Endodermal cell (in vitro differentiated cells): ENCODE results near the gene TOM1L1. TPM values are rescaled to one million over a fixed set of nuclear protein-coding genes. Genes with fewer than 3 reads are reported as not detected.

Experiments used
- DNase-seq: peaks from one replicate; pipeline ENCODE4 v3.0.0-alpha.2; 2017
- H3K27ac ChIP-seq: 2 replicates; pipeline ENCODE4 v1.5.1; 2013; ENCODE audit warnings: mild to moderate bottlenecking, low read depth, low read length, moderate library complexity
- H3K27me3 ChIP-seq: 2 replicates; pipeline ENCODE4 v1.6.1; 2013; ENCODE audit warnings: mild to moderate bottlenecking, low read length, moderate library complexity; ENCODE audit not compliant: insufficient read depth, control insufficient read depth, poor library complexity, severe bottlenecking
- H3K36me3 ChIP-seq: 2 replicates; pipeline ENCODE4 v1.7.0; 2013; ENCODE audit warnings: mild to moderate bottlenecking, low read length, moderate library complexity; ENCODE audit not compliant: control insufficient read depth, insufficient read depth
- H3K4me1 ChIP-seq: one replicate; pipeline ENCODE4 v1.7.0; 2013; ENCODE audit warnings: low read length; ENCODE audit not compliant: control insufficient read depth, insufficient read depth
- H3K4me3 ChIP-seq: 2 replicates; pipeline ENCODE4 v1.5.1; 2013; ENCODE audit warnings: mild to moderate bottlenecking, low read length, moderate library complexity
- H3K9ac ChIP-seq: 2 replicates; pipeline ENCODE4 v1.6.1; 2013; ENCODE audit warnings: mild to moderate bottlenecking, low read length, moderate library complexity; ENCODE audit not compliant: poor library complexity, severe bottlenecking; ENCODE audit errors: extremely low read depth
- H3K9me3 ChIP-seq: 2 replicates; pipeline ENCODE4 v1.6.1; 2013; ENCODE audit warnings: mild to moderate bottlenecking, low read length, moderate library complexity; ENCODE audit not compliant: control insufficient read depth
- H3K27ac Mint-ChIP-seq: 2 replicates; pipeline ENCODE4 v1.8.0; 2020; ENCODE audit warnings: mixed read lengths
- H3K27me3 Mint-ChIP-seq: 2 replicates; pipeline ENCODE4 v1.8.0; 2021; ENCODE audit warnings: mild to moderate bottlenecking, mixed read lengths; ENCODE audit not compliant: insufficient read depth
- H3K36me3 Mint-ChIP-seq: 2 replicates; pipeline ENCODE4 v1.8.0; 2020; ENCODE audit warnings: low read depth, mixed read lengths
- H3K4me1 Mint-ChIP-seq: 2 replicates; pipeline ENCODE4 v1.8.0; 2020; ENCODE audit warnings: mixed read lengths
- H3K4me3 Mint-ChIP-seq: 2 replicates; pipeline ENCODE4 v1.8.0; 2020; ENCODE audit warnings: mild to moderate bottlenecking, moderate library complexity, mixed read lengths
- H3K9me3 Mint-ChIP-seq: 2 replicates; pipeline ENCODE4 v1.8.0; 2020; ENCODE audit warnings: mild to moderate bottlenecking, mixed read lengths
- WGBS, 2 experiments: methylation state at CpG; one replicate each; pipeline versions ENCODE4 v1.1.5 to v1.1.7; 2013; ENCODE audit warnings: missing lambda C conversion rate in 2 of 2, mixed read lengths in 1 of 2; ENCODE audit not compliant: insufficient coverage in 1 of 2, insufficient read length in 1 of 2; 5-methylcytosine and 5-hydroxymethylcytosine counted together
- total RNA-seq, 2 donors: library from RNA; stranded (reverse); fragmentation: NEBNext Ultra II Directional in 1 of 2; extraction: Animal tissue kit (Norgen Biotek cat#: 25700) in 1 of 2; gene quantifications; 2 replicates in 1 of 2; 3 replicates in 1 of 2; pipeline ENCODE4 v1.2.1, GENCODE V29; 2021
- TF ChIP-seq, protein P1 (sequence below): fragments of 200-600 bp; sonication (generic); conservative IDR thresholded peaks from 2 replicates; pipeline ENCODE4 v1.5.0; 2021; ENCODE audit warnings: antibody characterized with exemption, mild to moderate bottlenecking

Gene TOM1L1
- total RNA-seq, 2 donors from 2014 or later, result 54.9 to 55.6 TPM

DNA sequence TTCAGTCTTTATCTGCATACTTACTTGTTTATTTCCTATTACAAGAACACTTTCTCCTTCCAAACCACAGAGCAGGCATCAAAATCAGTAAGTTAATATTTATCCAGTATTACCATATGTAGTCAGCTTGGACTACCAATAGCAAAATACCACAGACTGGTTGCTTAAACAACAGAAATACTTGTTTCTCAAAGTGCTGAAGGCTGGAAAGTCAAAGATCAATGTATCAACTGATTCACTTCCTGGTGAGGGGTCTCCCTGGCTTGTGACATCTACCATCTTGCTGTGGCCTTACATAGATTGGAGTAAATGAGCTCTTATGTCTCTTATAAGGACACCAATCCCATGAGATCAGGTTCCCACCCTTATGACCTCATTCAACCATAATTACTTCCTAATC, 70.5 kb downstream of the TOM1L1 start:
- peaks cover 5% of the 10 kb centered on the region for H3K36me3 ChIP-seq
- DNase-seq, result no peak
- H3K4me3 ChIP-seq, result no peak overlapping the region
- TF ChIP-seq, protein P1, sequence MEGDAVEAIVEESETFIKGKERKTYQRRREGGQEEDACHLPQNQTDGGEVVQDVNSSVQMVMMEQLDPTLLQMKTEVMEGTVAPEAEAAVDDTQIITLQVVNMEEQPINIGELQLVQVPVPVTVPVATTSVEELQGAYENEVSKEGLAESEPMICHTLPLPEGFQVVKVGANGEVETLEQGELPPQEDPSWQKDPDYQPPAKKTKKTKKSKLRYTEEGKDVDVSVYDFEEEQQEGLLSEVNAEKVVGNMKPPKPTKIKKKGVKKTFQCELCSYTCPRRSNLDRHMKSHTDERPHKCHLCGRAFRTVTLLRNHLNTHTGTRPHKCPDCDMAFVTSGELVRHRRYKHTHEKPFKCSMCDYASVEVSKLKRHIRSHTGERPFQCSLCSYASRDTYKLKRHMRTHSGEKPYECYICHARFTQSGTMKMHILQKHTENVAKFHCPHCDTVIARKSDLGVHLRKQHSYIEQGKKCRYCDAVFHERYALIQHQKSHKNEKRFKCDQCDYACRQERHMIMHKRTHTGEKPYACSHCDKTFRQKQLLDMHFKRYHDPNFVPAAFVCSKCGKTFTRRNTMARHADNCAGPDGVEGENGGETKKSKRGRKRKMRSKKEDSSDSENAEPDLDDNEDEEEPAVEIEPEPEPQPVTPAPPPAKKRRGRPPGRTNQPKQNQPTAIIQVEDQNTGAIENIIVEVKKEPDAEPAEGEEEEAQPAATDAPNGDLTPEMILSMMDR, result no peak
- H3K4me1 Mint-ChIP-seq, result peaks cover 19% of the 10 kb centered on the region
- no peak overlapping the region for H3K27ac Mint-ChIP-seq
- no peaks in the 10 kb centered on the region for H3K9me3 ChIP-seq
- no peaks in the 10 kb centered on the region for H3K27me3 Mint-ChIP-seq
- H3K4me3 Mint-ChIP-seq, result no peak overlapping the region
- H3K4me1 ChIP-seq, result peaks cover 3% of the 10 kb centered on the region
- peaks cover 5% of the 10 kb centered on the region for H3K9me3 Mint-ChIP-seq
- no peak overlapping the region for H3K9ac ChIP-seq
- H3K36me3 Mint-ChIP-seq, result peaks cover 16% of the 10 kb centered on the region
- H3K27ac ChIP-seq, result no peak overlapping the region
- H3K27me3 ChIP-seq, result no peaks in the 10 kb centered on the region

- H3K36me3 ChIP-seq, result no peaks in the 10 kb centered on the region
- no peak overlapping the region for H3K27ac Mint-ChIP-seq
- peaks cover 17% of the 10 kb centered on the region for H3K36me3 Mint-ChIP-seq
- H3K9me3 ChIP-seq, result peaks cover 3% of the 10 kb centered on the region
- peaks cover 12% of the 10 kb centered on the region for H3K4me1 Mint-ChIP-seq
- WGBS, 2 experiments, result 95 to 96% methylated on average over 2 to 3 of the region's 3 CpGs
- TF ChIP-seq, protein P1, result no peak
- H3K27ac ChIP-seq, result no peak overlapping the region
- no peak overlapping the region for H3K9ac ChIP-seq
- no peak overlapping the region for H3K4me3 Mint-ChIP-seq
- DNase-seq, result no peak
- no peaks in the 10 kb centered on the region for H3K27me3 ChIP-seq
- H3K4me1 ChIP-seq, result peaks cover 3% of the 10 kb centered on the region
- peaks cover 10% of the 10 kb centered on the region for H3K9me3 Mint-ChIP-seq
- H3K4me3 ChIP-seq, result no peak overlapping the region
- H3K27me3 Mint-ChIP-seq, result no peaks in the 10 kb centered on the region
These were observed 71.2 kb downstream of the TOM1L1 start for GRCh38 chr17:54971901-54972300.

DNA sequence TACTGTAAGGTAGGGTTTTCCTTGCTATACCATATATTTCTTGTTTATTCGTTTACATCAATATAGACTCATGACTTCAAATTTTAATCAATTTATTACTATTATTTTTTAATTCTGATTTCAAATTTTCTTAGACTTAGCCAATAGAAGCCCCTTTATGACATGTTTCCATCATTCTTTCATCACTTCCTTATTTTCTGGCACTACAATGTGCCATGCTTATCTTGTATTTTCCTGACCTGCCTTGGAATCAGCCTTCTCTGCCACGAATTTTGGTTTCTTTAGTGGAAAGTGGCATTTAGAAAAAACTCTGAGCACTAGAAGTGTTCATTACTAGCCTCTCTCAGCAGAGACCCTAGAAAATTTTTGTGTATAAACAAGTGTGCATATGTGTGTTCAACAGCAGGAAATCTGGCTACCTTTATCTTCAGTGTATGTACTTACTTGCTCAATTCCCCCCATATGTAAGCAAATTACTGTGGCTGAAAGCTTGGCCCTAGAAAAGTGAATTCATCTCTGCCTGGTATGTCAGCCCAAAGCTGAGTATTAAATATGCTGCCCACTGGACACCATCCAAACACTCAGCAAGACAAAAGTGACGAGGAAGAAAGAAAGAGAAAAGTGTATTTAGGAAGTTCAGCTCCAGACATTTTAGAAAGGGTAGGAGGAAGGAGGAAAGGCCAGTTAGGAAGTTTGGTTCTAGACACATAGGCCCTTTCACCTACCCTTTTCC, 71.9 kb downstream of the TOM1L1 start:
- no peak for DNase-seq
- Histone ChIP-seq H3K9me3 (peaks cover 7% of the 10 kb centered on the region), H3K36me3 (no peaks in the 10 kb centered on the region), H3K4me3 (no peak overlapping the region), H3K27ac (no peak overlapping the region), H3K27me3 (no peaks in the 10 kb centered on the region), H3K9ac (no peak overlapping the region), H3K4me1 (peaks cover 3% of the 10 kb centered on the region)
- 78 to 95% methylated on average over 1 to 3 of the region's 3 CpGs for WGBS, 2 experiments
- H3K9me3 Mint-ChIP-seq, result peaks cover 11% of the 10 kb centered on the region
- no peak overlapping the region for H3K27ac Mint-ChIP-seq
- peaks cover 9% of the 10 kb centered on the region for H3K4me1 Mint-ChIP-seq
- TF ChIP-seq, protein P1, result no peak
- H3K27me3 Mint-ChIP-seq, result no peaks in the 10 kb centered on the region
- no peak overlapping the region for H3K4me3 Mint-ChIP-seq
- H3K36me3 Mint-ChIP-seq, result peaks cover 19% of the 10 kb centered on the region
